SU-DHL-6 (cell line): ENCODE measurements around the gene ADAM10.

Experiments used
- H2AFZ ChIP-seq: fragments of 200-600 bp; sonication (generic); 2 replicates; pipeline ENCODE4 v1.6.1; 2014; ENCODE audit warnings: low read depth, mild to moderate bottlenecking, moderate library complexity, mixed read lengths, antibody characterized with exemption, low read length; ENCODE audit not compliant: severe bottlenecking
- H3F3A ChIP-seq: fragments of 200-600 bp; shearing (Covaris generic); 2 replicates; pipeline ENCODE4 v1.6.0; 2016; ENCODE audit warnings: antibody characterized with exemption, mild to moderate bottlenecking; ENCODE audit not compliant: insufficient read depth
- H3K27ac ChIP-seq: fragments of 200-600 bp; sonication (generic); 2 replicates; pipeline ENCODE4 v1.5.1; 2016; ENCODE audit warnings: low read depth, mild to moderate bottlenecking, low read length, moderate library complexity, mixed read lengths
- H3K27me3 ChIP-seq: fragments of 200-600 bp; sonication (generic), shearing (Covaris generic); 2 replicates; pipeline ENCODE4 v1.6.0; 2014; ENCODE audit warnings: mild to moderate bottlenecking, low read length
- H3K36me3 ChIP-seq: fragments of 200-600 bp; sonication (generic); 2 replicates; pipeline ENCODE4 v1.6.1; 2014; ENCODE audit warnings: mild to moderate bottlenecking, low read length, mixed read lengths
- H3K4me2 ChIP-seq: fragments of 300-600, 200-600 bp; shearing (Covaris generic), sonication (generic); 2 replicates; pipeline ENCODE4 v1.6.0; 2014; ENCODE audit warnings: low read length, low read depth, mild to moderate bottlenecking; ENCODE audit not compliant: poor library complexity, severe bottlenecking
- H3K4me3 ChIP-seq: fragments of 200-600 bp; sonication (generic); 2 replicates; pipeline ENCODE4 v1.5.1; 2014; ENCODE audit warnings: antibody characterized with exemption, low read length, mild to moderate bottlenecking, mixed read lengths; ENCODE audit not compliant: insufficient read depth, poor library complexity, severe bottlenecking
- H3K79me2 ChIP-seq: fragments of 200-600 bp; sonication (generic); 2 replicates; pipeline ENCODE4 v1.6.1; 2014; ENCODE audit warnings: mild to moderate bottlenecking, low read length, moderate library complexity; ENCODE audit not compliant: insufficient read depth
- H3K9ac ChIP-seq: fragments of 200-600 bp; sonication (generic); 2 replicates; pipeline ENCODE4 v1.7.0; 2014; ENCODE audit warnings: mild to moderate bottlenecking, low read length
- H3K9me2 ChIP-seq: fragments of 200-600 bp; sonication (generic); replicated peaks from 2 replicates; pipeline ENCODE4 v1.6.1; 2014; ENCODE audit warnings: low read length; ENCODE audit not compliant: insufficient read depth
- H3K9me3 ChIP-seq: fragments of 200-600 bp; sonication (generic); 2 replicates; pipeline ENCODE4 v1.6.1; 2014; ENCODE audit warnings: low read length, mixed read lengths; ENCODE audit not compliant: insufficient read depth
- H4K20me1 ChIP-seq: fragments of 200-600 bp; sonication (generic); 2 replicates; pipeline ENCODE4 v1.6.1; 2014; ENCODE audit warnings: low read depth, mild to moderate bottlenecking, antibody characterized with exemption, low read length, moderate library complexity, mixed read lengths
- CTCF ChIP-seq: fragments of 200-600 bp; sonication (generic); IDR thresholded peaks from one replicate; pipeline ENCODE4 v1.5.1; 2017; ENCODE audit warnings: antibody characterized with exemption, mild to moderate bottlenecking, low read length, moderate library complexity; ENCODE audit not compliant: insufficient read depth, poor library complexity, severe bottlenecking
- EZH2phosphoT487 ChIP-seq: fragments of 200-600 bp; sonication (generic), shearing (Covaris generic); conservative IDR thresholded peaks from 2 replicates; pipeline ENCODE4 v1.6.1; 2018; ENCODE audit warnings: mild to moderate bottlenecking, antibody characterized with exemption, low read length, moderate library complexity, mixed read lengths

Gene ADAM10

GRCh38 chr15:58589047-58589446 is 160.5 kb downstream of the ADAM10 start:
- no peaks in the 10 kb centered on the region for H3K9me2 ChIP-seq
- no peak overlapping the region for H3K4me3 ChIP-seq
- H3K9me3 ChIP-seq = no peaks in the 10 kb centered on the region
- H3K27ac ChIP-seq = no peak overlapping the region
- H2AFZ ChIP-seq = no peak overlapping the region
- H3K36me3 ChIP-seq = no peaks in the 10 kb centered on the region
- H3K4me2 ChIP-seq = no peak overlapping the region
- H3K9ac ChIP-seq = no peak overlapping the region
- TF ChIP-seq EZH2phosphoT487 = no peak
- TF ChIP-seq CTCF = no peak
- H3F3A ChIP-seq = no peaks in the 10 kb centered on the region
- no peaks in the 10 kb centered on the region for H4K20me1 ChIP-seq
- no peaks in the 10 kb centered on the region for H3K79me2 ChIP-seq
- no peaks in the 10 kb centered on the region for H3K27me3 ChIP-seq

- Histone ChIP-seq H3K79me2 (no peaks in the 10 kb centered on the region), H3K4me2 (no peak overlapping the region), H3K9me3 (no peaks in the 10 kb centered on the region), H4K20me1 (no peaks in the 10 kb centered on the region), H3K27ac (no peak overlapping the region), H3K9ac (no peak overlapping the region), H3K27me3 (no peaks in the 10 kb centered on the region), H3K9me2 (no peaks in the 10 kb centered on the region), H3K36me3 (no peaks in the 10 kb centered on the region), H2AFZ (no peak overlapping the region), H3K4me3 (no peak overlapping the region), H3F3A (no peaks in the 10 kb centered on the region)
- TF ChIP-seq EZH2phosphoT487 (no peak), CTCF (no peak)
These were observed 161.4 kb downstream of the ADAM10 start for GRCh38 chr15:58588096-58588495.

- no peaks in the 10 kb centered on the region for H3K36me3 ChIP-seq
- no peak overlapping the region for H3K27ac ChIP-seq
- H3K27me3 ChIP-seq = no peaks in the 10 kb centered on the region
- H3K9me3 ChIP-seq = no peaks in the 10 kb centered on the region
- H4K20me1 ChIP-seq = no peaks in the 10 kb centered on the region
- H3F3A ChIP-seq = no peaks in the 10 kb centered on the region
- no peak overlapping the region for H3K4me3 ChIP-seq
- H3K9me2 ChIP-seq = no peaks in the 10 kb centered on the region
- no peak overlapping the region for H3K4me2 ChIP-seq
- TF ChIP-seq EZH2phosphoT487 (no peak), CTCF (no peak)
- no peak overlapping the region for H2AFZ ChIP-seq
- H3K79me2 ChIP-seq = no peaks in the 10 kb centered on the region
- H3K9ac ChIP-seq = no peak overlapping the region
These were observed 162.0 kb downstream of the ADAM10 start for GRCh38 chr15:58587486-58587885.
